ENCODE results near the gene EPB41L3.

EPB41L3 gene

DNA sequence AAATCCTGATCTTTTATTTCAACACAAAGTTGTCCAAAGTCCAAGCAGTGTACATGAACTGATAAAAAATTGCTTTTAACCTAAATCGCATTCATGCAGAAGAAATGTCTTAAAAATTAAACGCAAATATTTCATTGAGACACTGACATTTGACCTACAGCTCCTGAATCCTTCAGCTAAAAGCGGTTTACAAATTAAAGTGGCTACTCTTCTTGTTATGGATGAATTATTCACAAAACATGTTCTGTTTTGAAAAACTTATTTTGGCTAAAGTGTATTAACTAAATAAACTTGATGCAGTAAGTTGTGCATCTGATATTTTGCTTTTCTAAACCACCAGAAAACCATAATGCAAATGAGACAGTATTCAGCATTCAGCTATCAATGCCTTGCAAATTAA is 2.2 kb downstream of the EPB41L3 start:
- Histone ChIP-seq H2BK5ac (ENCODE audit: low read depth, low read length, poor library complexity, severe bottlenecking) (no peak overlapping the region), H3K27me3 (ENCODE audit: control insufficient read depth in 1 of 2, insufficient read depth in 1 of 2, low read length in 2 of 2) (peaks cover 0 to 13% of the 10 kb centered on the region in 2 experiments), H3K4me2 (ENCODE audit: low read length, poor library complexity, severe bottlenecking) (no peak overlapping the region), H3K4me1 (ENCODE audit: control insufficient read depth, insufficient read depth, low read depth, low read length) (peaks cover 12% of the 10 kb centered on the region), H3K23ac (ENCODE audit: low read length in 2 of 2) (no peak overlapping the region), H3K36me3 (ENCODE audit: control insufficient read depth in 1 of 2, insufficient read depth in 2 of 2, low read depth in 1 of 2, low read length in 2 of 2) (no peaks in the 10 kb centered on the region), H3K9ac (ENCODE audit: low read length) (peak overlapping the region; percentile 93), H3K9me3 (ENCODE audit: control insufficient read depth, low read length) (no peaks in the 10 kb centered on the region), H3K4ac (ENCODE audit: low read depth in 1 of 2, low read length in 2 of 2) (no peak overlapping the region), H2AFZ (ENCODE audit: low read depth, low read length) (no peak overlapping the region), H3K18ac (ENCODE audit: low read depth in 1 of 2, low read length in 2 of 2) (no peak overlapping the region), H2AK5ac (ENCODE audit: low read length, severe bottlenecking) (no peak overlapping the region), H3K27ac (ENCODE audit: low read length, poor library complexity, severe bottlenecking) (no peak overlapping the region), H2BK15ac (ENCODE audit: low read depth, poor library complexity, severe bottlenecking) (no peak overlapping the region), H3K4me3 (ENCODE audit: insufficient read depth in 1 of 2, low read depth in 1 of 2, low read length in 2 of 2) (peak overlapping the region in 1 of 2 experiments; percentile 90), H2BK12ac (ENCODE audit: low read length in 2 of 2) (no peak overlapping the region), H3K14ac (ENCODE audit: low read length in 2 of 2) (no peak overlapping the region), H4K91ac (ENCODE audit: low read length) (no peak overlapping the region), H3K79me1 (replicated peaks; ENCODE audit: low read length, poor library complexity, severe bottlenecking) (no peaks in the 10 kb centered on the region), H2BK120ac (ENCODE audit: low read depth, low read length) (no peak overlapping the region), H4K8ac (ENCODE audit: low read length) (no peak overlapping the region)
- no peak for DNase-seq
- 100% methylated on average over 1 of the region's 3 CpGs for WGBS

GRCh38 chr18:5539391-5539790 is 4.4 kb downstream of the EPB41L3 start:
- Histone ChIP-seq H3K79me1 (replicated peaks; ENCODE audit: low read length, poor library complexity, severe bottlenecking) (no peaks in the 10 kb centered on the region), H2AK5ac (ENCODE audit: low read length, severe bottlenecking) (no peak overlapping the region), H2BK120ac (ENCODE audit: low read depth, low read length) (no peak overlapping the region), H3K27ac (ENCODE audit: low read length, poor library complexity, severe bottlenecking) (no peak overlapping the region), H3K18ac (ENCODE audit: low read depth in 1 of 2, low read length in 2 of 2) (no peak overlapping the region), H3K4ac (ENCODE audit: low read depth in 1 of 2, low read length in 2 of 2) (no peak overlapping the region), H3K36me3 (ENCODE audit: control insufficient read depth in 1 of 2, insufficient read depth in 2 of 2, low read depth in 1 of 2, low read length in 2 of 2) (no peaks in the 10 kb centered on the region), H3K9me3 (ENCODE audit: control insufficient read depth, low read length) (no peaks in the 10 kb centered on the region), H4K8ac (ENCODE audit: low read length) (no peak overlapping the region), H3K4me2 (ENCODE audit: low read length, poor library complexity, severe bottlenecking) (no peak overlapping the region), H2BK12ac (ENCODE audit: low read length in 2 of 2) (no peak overlapping the region), H3K27me3 (ENCODE audit: control insufficient read depth in 1 of 2, insufficient read depth in 1 of 2, low read length in 2 of 2) (peaks cover 0 to 13% of the 10 kb centered on the region in 2 experiments), H3K4me3 (ENCODE audit: insufficient read depth in 1 of 2, low read depth in 1 of 2, low read length in 2 of 2) (no peak overlapping the region), H2AFZ (ENCODE audit: low read depth, low read length) (no peak overlapping the region), H3K4me1 (ENCODE audit: control insufficient read depth, insufficient read depth, low read depth, low read length) (peaks cover 14% of the 10 kb centered on the region), H3K9ac (ENCODE audit: low read length) (no peak overlapping the region), H2BK5ac (ENCODE audit: low read depth, low read length, poor library complexity, severe bottlenecking) (no peak overlapping the region), H3K23ac (ENCODE audit: low read length in 2 of 2) (no peak overlapping the region), H4K91ac (ENCODE audit: low read length) (no peak overlapping the region), H3K14ac (ENCODE audit: low read length in 2 of 2) (no peak overlapping the region), H2BK15ac (ENCODE audit: low read depth, poor library complexity, severe bottlenecking) (no peak overlapping the region)
- no peak for DNase-seq
- WGBS = 95% methylated on average over 1 of the region's 2 CpGs

- Histone ChIP-seq H3K4me1 (ENCODE audit: control insufficient read depth, insufficient read depth, low read depth, low read length) (peaks cover 8% of the 10 kb centered on the region), H3K9ac (ENCODE audit: low read length) (no peak overlapping the region), H3K27me3 (ENCODE audit: control insufficient read depth in 1 of 2, insufficient read depth in 1 of 2, low read length in 2 of 2) (peaks cover 0 to 8% of the 10 kb centered on the region in 2 experiments), H3K4me2 (ENCODE audit: low read length, poor library complexity, severe bottlenecking) (no peak overlapping the region), H3K9me3 (ENCODE audit: control insufficient read depth, low read length) (no peaks in the 10 kb centered on the region), H2AFZ (ENCODE audit: low read depth, low read length) (no peak overlapping the region), H2BK120ac (ENCODE audit: low read depth, low read length) (no peak overlapping the region), H3K79me1 (replicated peaks; ENCODE audit: low read length, poor library complexity, severe bottlenecking) (no peaks in the 10 kb centered on the region), H3K14ac (ENCODE audit: low read length in 2 of 2) (no peak overlapping the region), H3K23ac (ENCODE audit: low read length in 2 of 2) (no peak overlapping the region), H3K27ac (ENCODE audit: low read length, poor library complexity, severe bottlenecking) (no peak overlapping the region), H2AK5ac (ENCODE audit: low read length, severe bottlenecking) (no peak overlapping the region), H2BK5ac (ENCODE audit: low read depth, low read length, poor library complexity, severe bottlenecking) (no peak overlapping the region), H3K36me3 (ENCODE audit: control insufficient read depth in 1 of 2, insufficient read depth in 2 of 2, low read depth in 1 of 2, low read length in 2 of 2) (no peaks in the 10 kb centered on the region), H4K8ac (ENCODE audit: low read length) (no peak overlapping the region), H3K4me3 (ENCODE audit: insufficient read depth in 1 of 2, low read depth in 1 of 2, low read length in 2 of 2) (no peak overlapping the region), H3K18ac (ENCODE audit: low read depth in 1 of 2, low read length in 2 of 2) (no peak overlapping the region), H2BK15ac (ENCODE audit: low read depth, poor library complexity, severe bottlenecking) (no peak overlapping the region), H4K91ac (ENCODE audit: low read length) (no peak overlapping the region), H2BK12ac (ENCODE audit: low read length in 2 of 2) (no peak overlapping the region), H3K4ac (ENCODE audit: low read depth in 1 of 2, low read length in 2 of 2) (no peak overlapping the region)
- WGBS = 20% methylated on average over 1 of the region's 2 CpGs
- no peak for DNase-seq
Measured at GRCh38 chr18:5538544-5538943, 5.3 kb downstream of the EPB41L3 start.

- H3K4ac ChIP-seq (ENCODE audit: low read depth in 1 of 2, low read length in 2 of 2) = no peak overlapping the region
- H2BK5ac ChIP-seq (ENCODE audit: low read depth, low read length, poor library complexity, severe bottlenecking) = no peak overlapping the region
- no peaks in the 10 kb centered on the region for H3K9me3 ChIP-seq (ENCODE audit: control insufficient read depth, low read length)
- no peak overlapping the region for H3K4me3 ChIP-seq (ENCODE audit: insufficient read depth in 1 of 2, low read depth in 1 of 2, low read length in 2 of 2)
- no peaks in the 10 kb centered on the region for H3K79me1 ChIP-seq (replicated peaks; ENCODE audit: low read length, poor library complexity, severe bottlenecking)
- H4K8ac ChIP-seq (ENCODE audit: low read length) = no peak overlapping the region
- no peak overlapping the region for H3K14ac ChIP-seq (ENCODE audit: low read length in 2 of 2)
- H2BK15ac ChIP-seq (ENCODE audit: low read depth, poor library complexity, severe bottlenecking) = no peak overlapping the region
- H3K9ac ChIP-seq (ENCODE audit: low read length) = no peak overlapping the region
- 86% methylated on average over 2 of the region's 2 CpGs for WGBS
- no peak overlapping the region for H3K27ac ChIP-seq (ENCODE audit: low read length, poor library complexity, severe bottlenecking)
- H3K4me2 ChIP-seq (ENCODE audit: low read length, poor library complexity, severe bottlenecking) = no peak overlapping the region
- no peak overlapping the region for H2AFZ ChIP-seq (ENCODE audit: low read depth, low read length)
- peaks cover 0 to 8% of the 10 kb centered on the region in 2 experiments for H3K27me3 ChIP-seq (ENCODE audit: control insufficient read depth in 1 of 2, insufficient read depth in 1 of 2, low read length in 2 of 2)
- no peak overlapping the region for H2BK12ac ChIP-seq (ENCODE audit: low read length in 2 of 2)
- H3K18ac ChIP-seq (ENCODE audit: low read depth in 1 of 2, low read length in 2 of 2) = no peak overlapping the region
- H3K4me1 ChIP-seq (ENCODE audit: control insufficient read depth, insufficient read depth, low read depth, low read length) = peaks cover 4% of the 10 kb centered on the region
- H2AK5ac ChIP-seq (ENCODE audit: low read length, severe bottlenecking) = no peak overlapping the region
- no peak overlapping the region for H3K23ac ChIP-seq (ENCODE audit: low read length in 2 of 2)
- no peaks in the 10 kb centered on the region for H3K36me3 ChIP-seq (ENCODE audit: control insufficient read depth in 1 of 2, insufficient read depth in 2 of 2, low read depth in 1 of 2, low read length in 2 of 2)
- no peak overlapping the region for H4K91ac ChIP-seq (ENCODE audit: low read length)
- no peak overlapping the region for H2BK120ac ChIP-seq (ENCODE audit: low read depth, low read length)
- no peak for DNase-seq
Measured at GRCh38 chr18:5537860-5538259, 5.9 kb downstream of the EPB41L3 start.

Measured in mesenchymal stem cell (in vitro differentiated cells and primary cell).